GM12892 (cell line): ENCODE results near the gene ZBTB8A.
"Not testable (repeated sequence)": the region's sequence is repeated elsewhere in the genome, so short reads cannot be mapped to it uniquely, and the experiment has no call there.

Experiments used
- DNase-seq: peaks from one replicate; pipeline ENCODE4 v3.0.0; 2011; ENCODE audit not compliant: insufficient read length
- FAIRE-seq: peaks from 2 replicates; lab custom pipeline; 2011; peaks lifted over from hg19 to GRCh38; lab: Jason Lieb, UNC
- POLR2A ChIP-seq: IDR thresholded peaks from 2 replicates; pipeline ENCODE4 v1.6.1; 2011; ENCODE audit warnings: low read depth, low read length, control low read depth
- POLR2AphosphoS5 ChIP-seq: IDR thresholded peaks from 2 replicates; pipeline ENCODE4 v1.6.1; 2011; ENCODE audit warnings: low read depth, low read length, control low read depth
- TAF1 ChIP-seq: IDR thresholded peaks from 2 replicates; pipeline ENCODE4 v1.6.1; 2011; ENCODE audit warnings: low read depth, mild to moderate bottlenecking, control low read depth, low read length, borderline replicate concordance

Gene ZBTB8A

GRCh38 chr1:32626176-32626575 lies 86.9 kb downstream of the ZBTB8A start:
- TF ChIP-seq POLR2AphosphoS5 (no peak), TAF1 (no peak), POLR2A (no peak)
- FAIRE-seq = no peak
- DNase-seq = no peak

GRCh38 chr1:32627596-32628162 lies 88.5 kb downstream of the ZBTB8A start:
- no peak for TF ChIP-seq POLR2A
- no peak for TF ChIP-seq POLR2AphosphoS5
- TF ChIP-seq TAF1 = no peak
- DNase-seq = peak; percentile 32
- FAIRE-seq = peak; percentile 90

- not testable (repeated sequence) for FAIRE-seq
Observed at GRCh38 chr1:32630173-32630572, 90.9 kb downstream of the ZBTB8A start.

GRCh38 chr1:32632829-32633228 lies 93.6 kb downstream of the ZBTB8A start:
- FAIRE-seq (no peak), DNase-seq (no peak)
- TF ChIP-seq TAF1 = no peak
- no peak for TF ChIP-seq POLR2AphosphoS5
- no peak for TF ChIP-seq POLR2A

More at GRCh38 chr1:32630173-32630572, 90.9 kb downstream of the ZBTB8A start:
- not testable (repeated sequence) for DNase-seq

- FAIRE-seq = no peak
Observed at GRCh38 chr1:32635508-32636277, 96.5 kb downstream of the ZBTB8A start.

GRCh38 chr1:32636914-32637645 lies 97.9 kb downstream of the ZBTB8A start:
- TF ChIP-seq POLR2A = no peak
- no peak for TF ChIP-seq TAF1
- no peak for TF ChIP-seq POLR2AphosphoS5
- FAIRE-seq (no peak), DNase-seq (no peak)

More at GRCh38 chr1:32635508-32636277, 96.5 kb downstream of the ZBTB8A start:
- TF ChIP-seq TAF1 (no peak), POLR2A (no peak), POLR2AphosphoS5 (no peak)
- no peak for DNase-seq

- TF ChIP-seq POLR2AphosphoS5 = no peak
- no peak for TF ChIP-seq POLR2A
- TF ChIP-seq TAF1 = no peak
- DNase-seq (no peak), FAIRE-seq (no peak)
Observed at GRCh38 chr1:32639489-32640075, 100.4 kb downstream of the ZBTB8A start.

GRCh38 chr1:32642292-32642827 lies 103.1 kb downstream of the ZBTB8A start:
- not testable (repeated sequence) for DNase-seq, FAIRE-seq

GRCh38 chr1:32644426-32644825 lies 105.2 kb downstream of the ZBTB8A start:
- DNase-seq (no peak), FAIRE-seq (no peak)
- TF ChIP-seq POLR2A = no peak

- DNase-seq (no peak), FAIRE-seq (no peak)
- TF ChIP-seq TAF1 = no peak
- TF ChIP-seq POLR2AphosphoS5 = no peak
- TF ChIP-seq POLR2A = no peak
Observed at GRCh38 chr1:32647308-32648134, 108.3 kb downstream of the ZBTB8A start.
